Prostate gland (tissue), 2 donors: ENCODE results near the gene DPP10. TPM values are rescaled to one million over a fixed set of nuclear protein-coding genes. Genes with fewer than 3 reads are reported as not detected.

Experiments used
- DNase-seq: peaks from one replicate; pipeline ENCODE4 v3.0.0-alpha.2; 2019; ENCODE audit warnings: low spot score
- H3K27ac ChIP-seq, 2 donors: fragments of 200-600 bp; sonication (generic); 2 replicates each; pipeline ENCODE4 v1.5.1; 2017 to 2019
- H3K27me3 ChIP-seq: fragments of 200-600 bp; sonication (generic); replicated peaks from 2 replicates; pipeline ENCODE4 v1.5.1; 2019; ENCODE audit not compliant: insufficient read depth
- H3K36me3 ChIP-seq, 2 donors: fragments of 200-600 bp; sonication (generic); 1 replicate in 1 of 2; 2 replicates in 1 of 2; pipeline versions ENCODE4 v1.5.1 to v1.8.1; 2017 to 2019
- H3K4me1 ChIP-seq: fragments of 200-600 bp; sonication (generic); replicated peaks from 2 replicates; pipeline ENCODE4 v1.5.1; 2019
- H3K4me3 ChIP-seq, 2 donors: fragments of 200-600 bp; sonication (generic); 2 replicates each; pipeline ENCODE4 v1.5.1; 2017 to 2019
- H3K9me3 ChIP-seq: fragments of 200-600 bp; sonication (generic); 2 replicates; pipeline ENCODE4 v1.5.1; 2017
- POLR2A ChIP-seq: fragments of 450-650 bp; IDR thresholded peaks from one replicate; pipeline ENCODE4 v1.6.1; 2016; ENCODE audit warnings: antibody characterized with exemption, mild to moderate bottlenecking
- POLR2AphosphoS5 ChIP-seq: sonication (generic); formaldehyde crosslinking; IDR thresholded peaks from one replicate; pipeline ENCODE4 v1.6.1; 2017; ENCODE audit warnings: antibody characterized with exemption
- WGBS: methylation state at CpG from one replicate; pipeline ENCODE4 v1.1.5; 2018; 5-methylcytosine and 5-hydroxymethylcytosine counted together
- intact Hi-C: fragments of 100-400 bp; cut with DNase I; formaldehyde crosslinking; loops from one replicate; pipeline ENCODE4 v1.14.2; 2022
- total RNA-seq, 2 donors: library from RNA; depleted of rRNA; stranded (reverse); fragments of >200 nt; gene quantifications; one replicate each; pipeline ENCODE4 v1.1.0, GENCODE V29; 2016
- TF ChIP-seq, protein P1 (sequence below), 4 experiments: fragments of 200-600 bp in 2 of 4; fragments of 450-650 bp in 2 of 4; sonication (generic) in 2 of 4; IDR thresholded peaks; 1 replicate in 3 of 4; 2 replicates in 1 of 4; pipeline ENCODE4 v1.5.1; 2016 to 2019; ENCODE audit warnings: antibody characterized with exemption in 4 of 4, mild to moderate bottlenecking in 2 of 4, moderate library complexity in 2 of 4

DPP10 gene
- total RNA-seq, 2 donors from 2014 or later, result 5.1 TPM; not detected in 1

DNA sequence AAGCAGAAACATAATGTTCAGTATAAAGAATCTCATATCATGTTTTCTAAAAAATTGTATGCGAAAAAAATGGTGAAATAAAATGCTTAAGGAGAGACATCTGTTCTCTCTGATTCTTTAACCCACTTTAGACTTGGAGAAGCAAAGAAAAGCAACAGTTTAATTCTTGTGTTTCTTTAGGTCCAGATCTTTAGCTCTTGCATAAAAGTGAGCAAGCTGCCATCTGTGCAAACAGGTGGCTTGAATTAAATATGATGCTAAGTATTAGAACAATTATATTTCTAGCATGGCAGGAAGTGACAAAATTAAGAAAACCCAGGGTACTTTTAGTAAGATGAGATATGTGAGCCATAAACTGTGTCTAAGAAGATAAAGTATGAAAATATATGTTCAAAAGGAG is 1038.3 kb downstream of the DPP10 start:
- H3K27me3 ChIP-seq, result no peaks in the 10 kb centered on the region
- WGBS, result 68% methylated on average over 1 of the region's 1 CpG
- intact Hi-C loops, result no loop called here
- H3K9me3 ChIP-seq, result no peaks in the 10 kb centered on the region
- H3K27ac ChIP-seq, result no peak overlapping the region
- no peak for DNase-seq
- H3K4me3 ChIP-seq, result no peak overlapping the region
- TF ChIP-seq POLR2AphosphoS5 (no peak), POLR2A (no peak)
- TF ChIP-seq, protein P1, sequence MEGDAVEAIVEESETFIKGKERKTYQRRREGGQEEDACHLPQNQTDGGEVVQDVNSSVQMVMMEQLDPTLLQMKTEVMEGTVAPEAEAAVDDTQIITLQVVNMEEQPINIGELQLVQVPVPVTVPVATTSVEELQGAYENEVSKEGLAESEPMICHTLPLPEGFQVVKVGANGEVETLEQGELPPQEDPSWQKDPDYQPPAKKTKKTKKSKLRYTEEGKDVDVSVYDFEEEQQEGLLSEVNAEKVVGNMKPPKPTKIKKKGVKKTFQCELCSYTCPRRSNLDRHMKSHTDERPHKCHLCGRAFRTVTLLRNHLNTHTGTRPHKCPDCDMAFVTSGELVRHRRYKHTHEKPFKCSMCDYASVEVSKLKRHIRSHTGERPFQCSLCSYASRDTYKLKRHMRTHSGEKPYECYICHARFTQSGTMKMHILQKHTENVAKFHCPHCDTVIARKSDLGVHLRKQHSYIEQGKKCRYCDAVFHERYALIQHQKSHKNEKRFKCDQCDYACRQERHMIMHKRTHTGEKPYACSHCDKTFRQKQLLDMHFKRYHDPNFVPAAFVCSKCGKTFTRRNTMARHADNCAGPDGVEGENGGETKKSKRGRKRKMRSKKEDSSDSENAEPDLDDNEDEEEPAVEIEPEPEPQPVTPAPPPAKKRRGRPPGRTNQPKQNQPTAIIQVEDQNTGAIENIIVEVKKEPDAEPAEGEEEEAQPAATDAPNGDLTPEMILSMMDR (IDR thresholded peaks at IDR 0.05), result no peak
- no peaks in the 10 kb centered on the region for H3K36me3 ChIP-seq
- H3K4me1 ChIP-seq, result no peaks in the 10 kb centered on the region

DNA sequence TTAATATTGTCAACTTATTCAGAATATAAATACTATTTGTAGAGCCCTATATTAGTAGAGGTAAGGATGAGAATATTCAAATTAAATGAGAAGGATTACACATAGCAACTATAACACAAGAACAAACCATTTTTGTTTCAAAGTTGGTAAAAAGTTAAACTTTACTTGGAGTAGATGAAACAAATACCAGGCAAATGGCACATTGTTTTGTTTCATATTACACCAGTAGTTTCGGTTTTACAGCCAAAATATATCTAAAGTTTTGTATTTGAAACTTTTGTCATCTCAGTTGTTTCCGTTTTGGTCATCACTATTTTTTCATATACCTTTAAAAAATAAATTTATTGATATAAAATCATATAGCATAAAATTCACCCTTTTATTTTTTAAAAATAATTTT is 1039.4 kb downstream of the DPP10 start:
- no peak for TF ChIP-seq POLR2A
- no peak for TF ChIP-seq POLR2AphosphoS5
- TF ChIP-seq, protein P1 (IDR thresholded peaks at IDR 0.05), result no peak
- intact Hi-C loops, result no loop called here
- Histone ChIP-seq H3K4me3 (no peak overlapping the region), H3K27ac (no peak overlapping the region), H3K27me3 (no peaks in the 10 kb centered on the region), H3K36me3 (no peaks in the 10 kb centered on the region), H3K9me3 (no peaks in the 10 kb centered on the region), H3K4me1 (no peaks in the 10 kb centered on the region)
- no peak for DNase-seq
- WGBS, result 78% methylated on average over 2 of the region's 2 CpGs

DNA sequence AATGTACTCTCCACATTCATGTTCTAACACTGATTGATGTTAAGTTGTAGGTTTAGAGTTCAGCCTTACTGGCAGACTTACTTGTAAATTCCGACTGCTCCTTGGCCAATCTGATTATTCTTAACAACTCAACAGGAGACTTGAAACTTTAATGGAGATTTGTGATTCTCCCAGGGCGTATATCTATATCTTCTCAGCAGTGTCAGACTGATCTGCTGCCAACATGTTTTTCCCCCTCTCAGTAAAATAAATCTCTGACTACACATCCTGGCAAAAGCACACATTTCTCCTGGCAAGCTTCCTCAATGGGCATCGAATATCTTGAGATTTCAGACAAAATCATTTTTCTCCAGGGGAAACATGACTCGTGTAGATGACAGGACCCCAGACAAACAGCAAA is 1041.2 kb downstream of the DPP10 start:
- DNase-seq, result no peak
- Histone ChIP-seq H3K27ac (no peak overlapping the region), H3K4me1 (no peaks in the 10 kb centered on the region), H3K27me3 (no peaks in the 10 kb centered on the region), H3K36me3 (no peaks in the 10 kb centered on the region), H3K9me3 (no peaks in the 10 kb centered on the region), H3K4me3 (no peak overlapping the region)
- intact Hi-C loops, result no loop called here
- TF ChIP-seq POLR2AphosphoS5, result no peak
- WGBS, result 14% methylated on average over 4 of the region's 4 CpGs

DNA sequence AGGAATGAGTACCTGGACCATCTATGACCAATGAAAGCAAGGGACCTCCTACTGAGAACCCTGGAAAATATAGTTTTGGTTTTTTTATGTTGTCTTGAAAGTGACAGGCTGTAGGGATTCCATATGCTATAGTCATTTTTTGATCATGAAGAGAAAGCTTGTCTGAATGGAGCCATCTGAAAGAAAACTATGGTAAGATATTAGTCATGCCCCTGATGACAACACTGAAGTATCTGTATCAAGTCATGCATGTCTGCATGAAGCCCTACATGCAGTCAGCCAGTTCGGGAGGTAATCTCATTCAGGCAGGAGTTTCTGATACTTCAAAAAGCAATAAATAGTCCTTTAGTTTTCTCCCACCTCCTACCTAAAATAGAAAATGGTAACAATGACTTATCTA is 1042.0 kb downstream of the DPP10 start:
- TF ChIP-seq POLR2A (no peak), POLR2AphosphoS5 (no peak)
- TF ChIP-seq, protein P1 (IDR thresholded peaks at IDR 0.05), result no peak
- Histone ChIP-seq H3K36me3 (no peaks in the 10 kb centered on the region), H3K27ac (no peak overlapping the region), H3K4me1 (no peaks in the 10 kb centered on the region), H3K9me3 (no peaks in the 10 kb centered on the region), H3K4me3 (no peak overlapping the region), H3K27me3 (no peaks in the 10 kb centered on the region)
- no peak for DNase-seq
- WGBS, result 65% methylated on average over 1 of the region's 1 CpG
- intact Hi-C loops, result no loop called here

DNA sequence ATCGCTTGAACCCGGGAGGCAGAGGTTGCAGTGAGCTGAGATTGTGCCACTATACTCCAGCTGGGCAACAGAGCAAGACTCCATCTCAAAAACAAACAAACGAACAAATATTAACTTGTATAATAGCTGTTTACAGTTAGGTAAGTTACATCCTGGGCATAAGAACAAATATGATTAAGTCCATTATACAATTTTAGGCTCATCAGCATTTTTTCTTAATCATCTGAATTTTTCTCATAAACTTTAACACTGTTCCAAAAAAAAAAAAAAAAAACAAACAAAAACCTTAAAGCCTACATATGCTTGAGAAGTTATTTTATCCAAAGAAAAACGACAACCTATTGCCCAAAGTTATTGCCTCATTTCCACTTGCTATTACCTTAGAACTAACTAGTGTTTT is 1042.5 kb downstream of the DPP10 start:
- H3K4me1 ChIP-seq, result no peaks in the 10 kb centered on the region
- H3K27ac ChIP-seq, result no peak overlapping the region
- H3K27me3 ChIP-seq, result no peaks in the 10 kb centered on the region
- H3K9me3 ChIP-seq, result no peaks in the 10 kb centered on the region
- no peak for DNase-seq
- no peaks in the 10 kb centered on the region for H3K36me3 ChIP-seq
- H3K4me3 ChIP-seq, result no peak overlapping the region
- intact Hi-C loops, result no loop called here
- WGBS, result 87% methylated on average over 4 of the region's 4 CpGs
- TF ChIP-seq POLR2AphosphoS5, result no peak
- TF ChIP-seq, protein P1 (IDR thresholded peaks at IDR 0.05), result no peak
- no peak for TF ChIP-seq POLR2A
